ENCODE results near the gene DUOX2.

GRCh38 chr15:45149060-45149459 lies 35.1 kb upstream of the DUOX2 start:
- TF ChIP-seq CTCF (optimal IDR thresholded peaks at IDR 0.05 in 1 of 3, IDR thresholded peaks at IDR 0.05 in 1 of 3, conservative IDR thresholded peaks at IDR 0.05 in 1 of 3; ENCODE audit: extremely low read depth in 1 of 3, insufficient read depth in 2 of 3, low read length in 3 of 3) (no peak), EZH2 (IDR thresholded peaks at IDR 0.05; ENCODE audit: low read length) (no peak)

Measured in keratinocyte (primary cell).